ENCODE measurements around the gene RRP36.
"Not testable (repeated sequence)": the region's sequence is repeated elsewhere in the genome, so short reads cannot be mapped to it uniquely, and the experiment has no call there.

RRP36 gene

DNA sequence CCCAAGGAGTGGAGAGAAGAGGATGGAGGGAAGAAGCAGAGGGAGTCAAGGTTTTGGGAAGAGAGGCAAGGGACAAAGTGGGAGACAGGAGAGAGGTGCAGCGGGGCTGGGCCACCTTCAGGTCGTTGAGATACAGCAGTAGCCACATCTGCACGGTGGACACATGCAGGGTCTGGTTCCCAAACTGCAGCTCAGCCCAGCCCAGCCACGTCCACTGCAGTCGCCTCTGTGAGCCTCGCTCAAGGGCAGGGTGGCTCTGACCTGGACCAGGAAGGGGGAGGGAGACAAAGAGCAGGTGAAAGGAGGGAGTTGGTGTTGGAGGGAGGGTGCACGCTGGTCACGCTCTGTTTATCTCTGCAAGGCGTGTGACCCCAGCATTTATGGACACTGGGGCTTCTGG, 17.3 kb downstream of the RRP36 start:
- DNase-seq = no peak

DNA sequence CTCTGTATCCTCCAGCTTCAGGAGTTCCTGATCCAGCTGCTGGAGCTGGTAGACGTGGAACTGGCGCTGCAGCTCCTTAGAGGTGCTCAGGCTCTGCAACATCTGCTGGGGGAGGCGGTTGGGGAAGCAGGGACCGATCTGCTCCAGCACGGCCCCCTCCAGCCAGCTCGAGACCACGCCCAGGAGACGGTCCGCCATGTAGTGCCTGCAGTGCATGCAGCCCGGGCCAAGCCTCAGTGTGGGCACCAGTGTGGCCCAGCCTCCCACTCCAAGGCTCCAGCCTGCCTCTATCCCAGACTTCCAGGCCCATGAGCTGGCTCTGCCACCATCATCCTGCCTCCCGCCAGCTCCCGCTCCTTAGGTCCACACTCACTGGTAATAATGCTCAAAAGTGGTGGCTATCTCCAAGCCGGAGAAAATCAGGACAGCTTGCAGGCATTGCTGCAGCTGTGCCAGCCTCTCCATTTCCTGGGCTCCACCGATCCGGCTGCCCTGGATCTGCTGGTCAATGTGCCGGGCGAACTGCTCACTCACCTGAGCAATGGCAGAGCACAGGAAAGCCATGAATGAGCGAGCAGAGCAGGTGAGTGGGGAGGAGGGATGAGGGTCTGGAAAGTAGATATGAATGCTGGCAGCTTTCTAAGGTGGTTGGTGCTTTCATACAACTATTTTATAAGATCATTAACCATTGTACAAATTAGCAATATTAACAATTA, 19.3 kb downstream of the RRP36 start:
- no peak for DNase-seq

DNA sequence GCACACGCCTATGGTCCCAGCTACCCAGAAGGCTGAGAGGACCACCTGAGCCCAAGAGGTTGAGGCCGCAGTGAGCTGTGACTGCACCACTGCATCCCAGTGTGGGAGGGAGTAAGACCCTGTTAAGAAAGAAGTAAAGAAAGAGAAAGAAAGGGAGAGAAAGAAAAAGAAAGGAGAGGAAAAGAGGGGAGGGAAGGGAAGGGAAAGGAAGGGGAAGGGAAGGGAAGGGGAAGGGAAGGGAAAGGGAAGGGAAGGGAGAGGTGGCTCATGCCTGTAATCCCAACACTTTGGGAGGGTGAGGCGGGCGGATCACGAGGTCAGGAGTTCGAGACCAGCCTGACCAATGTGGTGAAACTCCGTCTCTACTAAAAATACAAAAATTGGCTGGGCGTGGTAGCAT, 20.1 kb downstream of the RRP36 start:
- DNase-seq = not testable (repeated sequence)

DNA sequence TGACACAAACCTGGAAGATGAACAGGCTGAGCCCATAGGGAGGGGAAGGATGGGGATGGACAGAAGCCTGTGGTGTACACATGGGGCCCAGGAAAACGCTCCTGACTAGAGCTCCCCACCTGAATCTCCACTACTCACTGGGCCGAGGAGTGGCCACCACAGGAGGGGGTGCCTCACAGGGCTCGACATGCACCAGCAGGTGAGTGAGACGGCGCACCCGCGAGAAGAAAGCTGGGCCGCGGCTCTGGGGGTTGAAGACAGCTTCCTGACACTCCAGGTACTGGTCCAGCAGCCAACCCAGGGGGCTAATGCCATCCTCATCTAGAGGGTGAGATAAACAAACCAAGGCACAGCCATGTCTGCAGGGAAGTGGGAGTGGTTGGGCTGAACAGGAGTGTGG, 21.9 kb downstream of the RRP36 start:
- no peak for DNase-seq

DNA sequence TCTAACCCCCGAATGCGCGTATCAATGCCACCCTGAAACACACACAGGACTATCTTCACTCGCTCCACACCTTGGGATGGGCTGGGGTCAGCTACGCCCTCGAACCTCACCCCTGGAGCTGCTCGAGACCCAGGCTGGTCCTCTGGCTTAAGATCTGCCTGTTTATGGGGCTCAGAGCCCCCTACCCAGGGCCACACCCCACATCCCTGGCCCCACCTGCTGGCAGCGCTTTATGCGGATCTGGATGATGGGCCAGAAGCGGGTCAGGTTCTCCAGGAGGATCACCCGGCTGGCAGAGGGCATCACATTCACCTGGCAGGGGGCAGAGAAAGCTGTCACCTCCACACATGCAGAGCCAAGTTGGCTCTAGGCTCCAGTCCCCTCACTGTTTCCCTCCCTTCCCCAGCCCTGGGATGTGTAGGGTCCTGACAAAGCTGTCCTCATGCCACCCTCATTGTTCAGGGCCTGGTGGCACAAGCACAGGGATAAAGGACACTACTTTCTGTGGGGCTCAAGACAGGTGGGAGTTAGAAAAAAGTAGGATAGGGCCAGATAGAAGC, 24.0 kb downstream of the RRP36 start:
- no peak for DNase-seq

DNA sequence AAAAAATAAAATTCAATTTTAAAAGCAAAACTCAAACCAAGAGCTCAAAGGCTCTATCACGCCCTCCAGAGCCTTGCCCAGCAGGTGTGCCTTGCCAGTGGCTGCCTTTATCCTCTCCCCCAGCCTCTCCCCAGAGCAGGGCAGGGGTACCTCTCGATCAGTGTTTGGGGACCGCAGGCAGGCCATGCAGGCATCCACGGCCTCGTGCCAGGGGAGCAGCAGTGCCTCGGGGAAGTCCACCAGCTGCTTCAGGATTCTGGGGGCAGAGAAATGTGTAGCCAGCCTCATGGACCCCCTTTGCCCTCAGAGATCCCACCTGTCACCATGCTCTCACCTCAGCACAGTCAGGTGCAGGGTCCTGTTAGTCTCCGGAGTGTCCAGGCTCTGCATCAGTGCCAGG, 26.6 kb downstream of the RRP36 start:
- DNase-seq = no peak

DNA sequence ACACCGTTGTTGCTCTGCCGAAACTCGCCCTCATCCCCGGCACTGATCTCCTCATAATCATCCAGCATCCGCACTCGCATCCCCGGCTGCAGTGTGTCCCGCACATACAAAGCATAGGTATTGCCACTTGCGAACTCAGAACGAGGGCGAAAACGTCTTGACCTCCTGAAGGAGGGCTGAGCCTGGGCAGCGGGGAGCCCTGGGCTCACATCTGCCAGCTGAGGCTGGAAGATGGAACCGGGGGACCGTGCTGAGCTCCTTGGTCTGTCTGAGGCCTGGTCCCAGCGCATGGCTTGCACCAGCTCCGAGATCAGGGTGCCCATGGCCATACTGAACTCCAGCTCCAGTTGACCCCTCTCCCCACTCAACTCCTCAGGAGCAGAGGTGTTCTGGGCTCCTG, 29.6 kb downstream of the RRP36 start:
- DNase-seq = no peak

DNA sequence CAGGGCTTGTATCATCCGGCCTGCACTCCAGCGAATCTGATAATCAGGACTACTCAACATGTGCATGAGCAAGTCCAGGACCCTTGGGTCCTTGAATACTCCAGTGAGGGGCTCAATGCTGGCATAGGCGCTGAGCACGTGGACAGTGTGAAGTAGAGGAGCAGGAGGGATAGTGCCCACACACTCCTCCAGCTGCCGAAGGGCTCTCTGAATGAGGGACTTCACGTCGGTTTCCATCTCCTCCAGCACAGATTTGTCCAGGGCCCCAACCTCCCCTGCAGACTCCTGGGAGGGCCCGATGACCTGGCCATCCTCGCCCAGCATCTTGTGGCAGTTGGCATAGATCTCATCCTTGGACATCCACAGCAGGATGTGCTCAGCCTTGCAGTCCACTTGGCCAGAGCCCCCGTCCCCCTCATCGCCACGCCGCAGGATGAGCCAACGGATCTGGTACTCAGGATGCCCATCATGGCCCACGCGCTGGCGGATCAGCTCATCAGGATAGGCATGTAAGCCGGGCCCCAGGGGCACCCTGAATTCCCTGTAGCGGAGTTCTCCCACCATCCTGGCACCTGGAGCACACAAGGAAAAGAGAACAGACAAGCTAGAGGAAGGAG, 30.9 kb downstream of the RRP36 start:
- no peak for DNase-seq

DNA sequence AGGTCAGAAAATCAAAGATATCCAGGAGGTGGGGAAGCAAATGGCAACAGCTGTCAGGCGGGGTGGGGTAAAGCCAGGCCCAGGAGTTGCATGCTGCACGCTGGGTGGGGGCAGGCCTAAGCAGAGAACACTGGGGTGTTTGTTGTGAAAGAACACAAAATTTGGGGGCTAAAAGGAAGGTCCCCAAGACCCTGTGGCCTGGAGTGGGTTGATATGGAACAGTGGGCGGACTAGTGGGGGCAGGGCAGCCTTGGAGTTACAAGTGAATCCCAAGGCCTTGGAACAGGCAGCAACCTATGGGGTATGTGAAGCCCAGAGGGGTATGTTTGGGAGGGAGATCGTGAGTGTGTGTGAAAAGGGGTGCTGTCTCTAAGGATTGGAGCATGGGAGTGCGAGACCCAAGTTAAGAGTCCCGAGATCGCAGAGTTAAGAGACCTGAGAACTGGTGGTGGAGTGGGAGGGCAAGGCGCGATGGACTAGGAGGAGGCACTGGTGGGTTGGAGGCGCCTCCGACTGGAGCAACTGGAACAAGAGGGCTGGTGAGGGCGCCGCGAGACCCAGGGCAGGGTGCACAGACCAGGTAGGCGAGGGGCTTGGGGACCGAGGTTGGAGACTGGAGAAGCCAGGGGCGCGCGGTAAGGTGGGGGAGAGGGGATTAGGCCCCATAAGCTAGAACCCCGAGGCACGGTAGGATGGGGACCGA, 31.6 kb downstream of the RRP36 start:
- DNase-seq = peak in 1 of 3 donors; percentile 35

DNA sequence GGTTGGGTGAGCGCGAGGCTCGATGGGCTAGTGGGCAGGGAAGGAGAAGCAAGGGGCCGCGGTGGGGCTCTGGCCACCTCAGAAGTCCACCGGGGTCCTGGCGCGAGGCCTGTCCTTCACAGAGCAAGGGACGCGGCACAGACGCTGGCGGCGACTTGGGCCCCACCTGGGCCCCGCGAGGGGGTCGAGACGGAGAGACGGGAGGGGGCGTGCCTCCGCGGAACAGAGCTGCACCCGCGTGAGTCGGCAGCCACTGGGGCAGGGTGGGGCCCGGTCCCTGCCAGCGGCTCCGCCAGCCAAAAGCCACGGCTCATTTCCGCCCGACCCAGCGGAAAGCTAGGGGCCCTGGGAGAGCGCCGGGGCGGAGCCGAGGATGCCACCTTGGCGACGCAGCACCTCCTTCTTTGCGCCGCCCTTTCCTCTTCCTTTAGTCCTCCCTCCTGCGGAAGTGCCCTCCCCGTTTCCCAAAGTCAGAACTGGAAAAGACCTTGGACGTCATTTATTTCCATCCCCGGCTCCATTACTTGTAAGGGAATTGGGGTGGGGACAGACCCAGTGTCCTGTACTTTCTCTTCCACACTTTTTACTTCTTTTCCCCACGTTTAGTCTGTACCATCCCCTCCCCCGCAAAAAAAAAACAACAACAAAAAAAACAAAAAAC, 32.3 kb downstream of the RRP36 start, which contains the start of gene CUL7:
TSS of gene CUL7 (minus strand) at position 307 of the 661 bp plus-strand sequence. CDS start 1,063 bp downstream, outside the sequence.
- peak; percentile 87 to 92 (median 87) for DNase-seq

DNA sequence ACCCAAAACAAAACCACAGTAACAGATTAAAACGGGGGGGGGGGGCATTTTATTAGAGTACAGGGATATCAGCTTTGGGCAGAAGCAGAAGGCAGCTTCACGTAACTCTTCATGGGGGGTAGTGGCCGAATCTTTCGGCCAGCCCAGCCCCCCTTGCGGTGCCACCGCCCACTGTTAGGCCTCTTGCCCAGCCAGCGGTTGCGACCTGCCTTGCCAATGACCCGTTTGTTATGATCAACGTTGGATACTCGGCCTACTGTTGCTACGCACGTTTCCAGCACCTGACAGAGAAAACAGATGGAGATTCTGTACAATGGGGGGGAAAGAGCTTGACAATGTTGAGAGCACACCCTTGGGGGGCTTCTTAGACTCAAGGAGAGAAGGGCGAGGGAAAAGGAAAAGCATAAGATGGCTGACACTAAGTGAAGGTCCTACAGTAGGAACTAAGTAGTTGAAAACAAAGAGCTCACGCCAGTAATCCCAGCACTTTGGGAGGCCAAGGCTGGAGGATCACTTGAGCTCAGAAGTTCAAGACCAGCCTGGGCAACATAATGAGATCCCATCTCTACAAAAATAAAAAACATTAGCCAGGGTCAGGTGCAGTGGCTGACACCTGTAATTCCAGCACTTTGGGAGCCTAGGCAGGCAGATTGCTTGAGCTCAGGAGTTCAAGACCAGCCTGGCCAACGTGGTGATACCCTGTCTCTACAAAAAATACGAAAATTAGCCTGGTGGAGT, 33.0 kb downstream of the RRP36 start:
- DNase-seq = no peak

DNA sequence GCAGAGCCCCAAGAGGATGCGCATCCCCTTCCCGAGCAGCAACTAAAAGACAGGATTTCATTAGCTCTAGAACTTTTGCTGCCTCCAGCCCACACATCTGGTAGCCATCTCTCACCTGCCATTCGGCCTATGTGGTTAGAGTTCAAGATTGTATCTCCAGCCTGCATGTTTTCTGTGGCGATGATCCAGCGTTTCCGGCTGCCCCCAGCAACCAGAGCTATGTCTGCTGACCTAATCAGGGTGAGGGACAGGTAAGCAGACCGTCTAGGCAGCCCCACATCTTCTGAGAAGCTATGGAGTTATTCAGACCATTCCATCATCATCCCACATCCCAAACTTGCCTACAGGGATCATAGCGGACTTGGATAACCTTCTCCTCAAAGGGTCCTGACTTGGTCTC, 34.5 kb downstream of the RRP36 start:
- no peak for DNase-seq

DNA sequence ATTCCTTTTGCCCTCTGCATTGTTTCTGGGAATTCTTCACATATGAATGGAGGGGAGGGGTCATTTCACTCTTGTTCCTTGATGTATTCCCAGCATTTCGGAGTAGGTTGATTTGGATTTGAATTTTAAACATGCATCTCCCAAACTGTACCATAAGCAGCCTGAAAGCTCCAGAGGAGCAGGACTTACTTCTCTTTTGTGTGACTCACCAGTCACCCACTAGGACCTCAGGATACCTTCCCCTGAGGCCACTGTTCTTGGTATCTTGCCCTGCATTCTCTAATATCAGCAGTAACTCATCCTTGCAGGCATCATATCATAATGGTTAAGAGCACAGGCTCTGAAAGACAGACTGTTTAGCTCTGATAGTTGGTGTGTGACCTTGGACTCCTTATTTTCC, 37.1 kb downstream of the RRP36 start:
- peak in 1 of 3 donors; percentile 23 for DNase-seq

DNA sequence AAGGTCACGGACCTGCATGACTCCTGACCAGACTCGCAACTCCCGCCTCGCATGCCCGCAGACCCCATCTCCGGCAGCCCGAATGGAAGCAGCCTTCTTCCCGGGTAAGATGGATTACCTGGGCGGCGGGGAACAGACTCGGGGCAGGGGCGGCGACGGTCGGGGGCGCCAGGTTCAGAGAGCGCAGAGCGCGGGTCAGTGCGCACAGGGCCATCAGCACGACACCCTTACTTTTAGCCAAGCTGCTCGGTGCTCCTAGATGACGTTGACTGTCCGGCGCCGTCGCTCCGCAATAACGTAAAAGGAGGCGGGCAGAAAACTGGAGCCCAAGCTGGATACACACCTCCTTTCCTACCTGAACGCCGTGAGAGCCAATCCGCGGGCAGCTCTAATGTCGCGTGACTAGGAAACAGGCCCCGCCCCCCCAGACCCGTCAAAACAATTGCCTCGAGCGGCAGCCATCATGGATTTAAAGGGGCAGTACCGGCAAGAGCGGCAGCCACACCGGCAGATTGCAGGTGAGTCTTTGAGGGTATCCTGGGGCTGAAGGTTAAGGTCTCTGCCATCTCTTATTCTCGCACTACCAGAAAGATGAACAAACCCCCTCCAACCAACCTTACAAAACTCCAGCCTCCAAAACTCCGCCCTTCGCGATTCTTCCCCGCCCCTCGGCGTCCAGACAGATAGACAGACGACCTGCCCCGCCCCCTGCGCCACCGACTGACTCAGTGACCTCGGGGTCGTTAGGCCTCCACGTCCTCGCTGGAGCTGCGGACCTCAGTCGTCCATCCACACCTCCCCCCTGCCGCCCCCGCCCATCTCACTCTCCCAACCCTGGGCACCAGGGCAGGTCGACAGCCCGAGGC, 38.0 kb downstream of the RRP36 start, which contains the start of the genes KLC4 and MRPL2:
TSS of gene KLC4 (plus strand) at position 464 of the 866 bp plus-strand sequence. CDS start 1,705 bp downstream, outside the sequence.
TSS of gene MRPL2 (minus strand) at position 267 of the 866 bp plus-strand sequence. CDS start at position 214, 53 bp downstream.
- DNase-seq = peak; percentile 99

DNA sequence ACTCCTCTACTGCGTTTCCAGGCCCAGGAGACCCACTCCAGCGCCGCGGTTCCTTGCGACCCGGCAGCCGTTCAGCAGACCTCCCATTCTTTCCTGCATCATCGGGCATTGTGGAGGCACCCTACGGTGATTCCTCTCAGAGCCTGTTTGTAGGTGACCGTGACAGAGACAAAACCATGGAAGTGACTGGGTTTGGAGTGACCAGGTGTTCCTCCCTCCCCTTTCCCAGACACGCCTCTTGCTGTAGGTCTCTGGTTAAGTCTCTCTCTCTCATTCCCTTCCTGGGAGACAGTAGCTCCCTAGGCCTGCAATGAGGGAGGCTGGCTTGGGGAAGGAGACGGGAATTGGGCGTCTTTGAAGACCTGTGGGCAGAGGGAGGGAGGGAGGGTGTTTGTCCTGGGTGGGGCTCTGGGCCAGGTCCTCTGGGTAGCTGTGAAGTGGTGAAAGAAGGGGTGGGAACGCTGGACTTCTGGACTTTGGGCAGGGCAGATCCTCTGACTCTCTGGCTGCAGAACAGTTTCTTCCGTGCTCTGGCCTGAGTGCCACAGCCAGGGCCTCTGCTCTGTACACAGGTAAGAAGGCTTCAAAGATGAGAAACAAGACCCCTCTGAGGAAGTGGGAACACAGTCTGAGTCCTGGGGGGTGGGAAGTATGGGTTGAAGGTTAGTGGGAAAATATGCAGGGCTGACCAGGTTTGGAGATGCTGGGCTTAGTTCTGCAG, 38.8 kb downstream of the RRP36 start:
- DNase-seq = no peak

DNA sequence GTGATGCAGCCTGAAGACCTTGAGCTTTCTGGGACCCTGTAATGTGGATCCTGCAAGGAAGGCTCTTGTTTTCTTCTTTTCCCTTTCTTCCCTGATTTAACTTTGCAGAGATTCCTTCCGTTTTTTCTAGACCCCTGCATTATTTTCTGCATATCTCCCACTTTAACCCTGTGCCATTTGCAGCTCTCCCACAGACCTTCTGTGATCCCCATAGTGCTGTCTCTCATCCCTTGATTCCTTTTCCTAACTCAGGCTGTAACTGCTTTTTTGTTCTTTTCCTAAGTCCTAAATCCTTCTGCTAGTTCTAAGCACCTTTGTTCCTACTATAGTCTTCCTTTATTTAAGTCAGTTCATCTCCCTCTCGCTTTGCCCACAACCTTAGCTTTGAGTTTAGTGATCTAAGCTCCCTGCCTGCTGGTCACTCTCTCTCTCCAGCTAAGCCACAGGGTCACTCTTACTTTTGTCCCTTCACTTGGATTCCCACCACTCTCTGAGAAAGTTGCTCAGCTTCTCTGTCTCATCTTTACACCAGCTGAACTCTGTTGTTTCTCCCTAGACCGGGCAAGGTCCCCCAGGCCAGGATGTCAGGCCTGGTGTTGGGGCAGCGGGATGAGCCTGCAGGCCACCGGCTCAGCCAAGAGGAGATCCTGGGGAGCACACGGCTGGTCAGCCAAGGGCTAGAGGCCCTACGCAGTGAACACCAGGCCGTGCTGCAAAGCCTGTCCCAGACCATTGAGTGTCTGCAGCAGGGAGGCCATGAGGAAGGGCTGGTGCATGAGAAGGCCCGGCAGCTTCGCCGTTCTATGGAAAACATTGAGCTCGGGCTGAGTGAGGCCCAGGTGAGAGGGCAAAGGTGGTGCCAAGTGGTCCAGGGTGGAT, 39.6 kb downstream of the RRP36 start:
- no peak for DNase-seq

DNA sequence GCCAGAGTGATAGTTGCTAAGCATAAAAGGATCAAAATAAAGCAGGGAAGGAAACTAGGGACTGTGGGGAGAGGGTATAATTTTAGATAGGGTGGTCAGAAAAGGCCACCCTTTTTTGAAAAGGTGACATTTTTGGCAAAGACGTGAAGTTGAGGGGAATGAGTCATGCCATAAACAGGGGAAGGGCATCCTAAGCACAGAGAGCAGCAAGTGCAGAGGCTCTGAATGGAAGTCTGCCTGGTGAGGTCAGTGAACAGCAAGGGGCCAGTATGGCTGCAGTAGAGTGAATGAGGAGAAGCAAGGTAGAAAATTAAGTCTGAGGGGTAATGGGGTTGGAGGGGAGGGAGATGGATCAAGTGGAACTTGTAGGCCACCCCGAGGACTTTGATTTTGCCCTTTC, 40.4 kb downstream of the RRP36 start:
- DNase-seq = no peak

DNA sequence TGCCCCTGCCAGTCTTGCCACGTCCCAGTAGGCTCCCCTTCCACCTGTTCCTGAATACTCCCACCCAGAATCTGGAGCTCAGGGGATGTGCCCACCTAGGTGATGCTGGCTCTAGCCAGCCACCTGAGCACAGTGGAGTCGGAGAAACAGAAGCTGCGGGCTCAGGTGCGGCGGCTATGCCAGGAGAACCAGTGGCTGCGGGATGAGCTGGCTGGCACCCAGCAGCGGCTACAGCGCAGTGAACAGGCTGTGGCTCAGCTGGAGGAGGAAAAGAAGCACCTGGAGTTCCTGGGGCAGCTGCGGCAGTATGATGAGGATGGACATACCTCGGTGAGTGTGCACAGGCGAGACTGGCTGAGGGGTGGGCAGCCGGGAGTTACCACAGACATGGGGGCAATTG, 41.4 kb downstream of the RRP36 start:
- no peak for DNase-seq

DNA sequence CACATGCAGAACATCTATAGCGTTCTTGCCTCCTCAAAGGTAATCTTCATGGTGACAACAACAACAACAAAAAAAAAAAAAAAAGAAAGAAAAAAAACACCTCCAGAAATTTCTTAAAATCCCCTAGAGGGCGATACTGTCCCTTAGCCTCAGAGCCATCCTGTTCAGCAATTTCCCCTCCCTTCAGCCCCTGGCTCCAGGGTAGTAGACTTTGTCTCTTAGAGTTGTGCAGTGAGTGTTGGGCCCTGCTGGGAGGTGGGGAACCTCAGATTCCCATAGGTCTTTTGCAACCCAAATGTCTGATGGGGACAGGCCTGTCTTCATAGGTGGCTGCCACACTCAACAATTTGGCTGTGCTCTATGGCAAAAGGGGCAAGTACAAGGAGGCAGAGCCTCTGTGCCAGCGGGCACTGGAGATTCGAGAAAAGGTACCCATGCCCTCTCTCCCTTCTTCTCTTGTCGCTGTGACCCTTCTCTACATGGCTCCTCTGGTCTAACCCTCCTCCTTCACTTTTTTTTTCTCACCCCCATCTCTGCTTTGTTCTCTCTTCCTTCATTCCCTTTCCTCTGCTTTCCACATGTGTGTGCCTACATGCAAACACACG, 48.7 kb downstream of the RRP36 start:
- DNase-seq = peak; percentile 54 to 55 (median 54)
